Activated T-helper 2 cell treated with anti-CD3 and anti-CD28 coated beads, Interferon-gamma antibody, Interleukin-2, Interleukin-4, amounts not matched to agents 10 μg/mL and 5 μg/mL and 100 μg/mL, durations not matched to agents 14 hours and 24 hours and 36 hours (primary cell): ENCODE measurements around the gene MVB12B. TPM values are rescaled to one million over a fixed set of nuclear protein-coding genes. Genes with fewer than 3 reads are reported as not detected.

Experiments used
- DNase-seq: peaks from one replicate; pipeline ENCODE4 v3.0.0; 2021; ENCODE audit warnings: low spot score
- H3K27ac Mint-ChIP-seq: one replicate; pipeline ENCODE4 v1.8.0; 2021; ENCODE audit warnings: mixed read lengths
- H3K27me3 Mint-ChIP-seq: one replicate; pipeline ENCODE4 v1.8.0; 2021; ENCODE audit warnings: low read depth, mixed read lengths
- H3K36me3 Mint-ChIP-seq: one replicate; pipeline ENCODE4 v1.8.0; 2021; ENCODE audit warnings: low read depth, mixed read lengths
- H3K4me1 Mint-ChIP-seq: one replicate; pipeline ENCODE4 v1.8.0; 2021; ENCODE audit warnings: low read depth, mixed read lengths
- H3K4me3 Mint-ChIP-seq: one replicate; pipeline ENCODE4 v1.8.0; 2021; ENCODE audit warnings: low read depth, mild to moderate bottlenecking, moderate library complexity, mixed read lengths
- H3K9me3 Mint-ChIP-seq: one replicate; pipeline ENCODE4 v1.8.0; 2021; ENCODE audit warnings: mixed read lengths
- intact Hi-C: fragments of 100-400 bp; cut with micrococcal nuclease; formaldehyde crosslinking; loops from one replicate; pipeline ENCODE4 v1.15.1; 2023
- total RNA-seq: library from RNA; stranded (reverse); gene quantifications from 2 replicates; pipeline ENCODE4 v1.2.3, GENCODE V29; 2022

The MVB12B gene
- total RNA-seq, 1 donor from 2014 or later, result 0.50 TPM

DNA sequence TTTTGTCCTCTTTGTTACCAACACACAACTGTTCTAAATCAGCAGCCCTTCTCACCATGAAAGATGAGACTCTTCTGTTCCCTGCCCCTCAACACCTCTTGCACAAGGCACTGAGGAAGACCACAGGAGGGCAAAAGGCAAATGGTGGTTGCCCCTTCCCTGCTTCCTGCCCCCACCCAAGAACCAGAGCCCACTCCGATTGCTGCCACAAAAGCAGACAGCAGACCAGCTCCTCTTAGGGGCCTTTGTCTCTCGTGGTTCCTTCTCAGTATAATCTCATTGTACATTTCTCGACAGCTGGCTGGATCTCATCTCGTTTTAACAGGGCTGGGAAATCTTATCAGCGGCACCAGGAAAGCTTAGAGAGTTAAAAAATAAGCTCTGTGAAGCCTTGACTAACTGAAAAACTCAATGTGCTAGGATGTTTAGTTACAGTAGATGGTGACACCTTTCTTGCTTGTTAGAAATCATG is 1.1 kb downstream of the MVB12B start:
- Mint-ChIP-seq H3K4me1 (peaks cover 4% of the 10 kb centered on the region), H3K27me3 (peaks cover 66% of the 10 kb centered on the region), H3K9me3 (peaks cover 15% of the 10 kb centered on the region), H3K36me3 (peaks cover 3% of the 10 kb centered on the region), H3K27ac (no peak overlapping the region), H3K4me3 (peak overlapping the region; percentile 61)
- intact Hi-C loops, result loop anchor here (5.0 kb wide), 1 partner anchor 70 kb away; no protein-coding TSS in a partner anchor
- DNase-seq, result no peak

DNA sequence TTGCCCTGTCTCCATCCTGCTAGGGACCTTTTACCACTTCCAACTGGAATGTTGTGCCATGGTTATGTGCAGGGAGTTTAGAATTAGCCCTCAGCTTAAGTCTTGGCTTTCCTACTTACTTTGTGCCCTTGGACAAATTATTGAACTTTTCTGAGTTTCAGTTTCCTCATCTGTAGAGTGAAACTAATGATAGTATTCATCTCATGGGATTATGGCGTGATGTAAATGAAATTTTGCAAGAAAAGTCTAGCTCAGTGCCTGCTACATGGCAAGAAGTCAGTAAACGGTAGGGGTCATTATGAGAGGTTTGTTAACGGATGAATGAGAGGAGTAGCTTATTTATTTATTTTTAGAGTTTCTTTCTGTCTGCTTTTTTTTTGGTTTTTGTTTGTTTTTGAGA is 1.8 kb downstream of the MVB12B start:
- Mint-ChIP-seq H3K4me1 (peaks cover 4% of the 10 kb centered on the region), H3K9me3 (peaks cover 12% of the 10 kb centered on the region), H3K27me3 (peaks cover 64% of the 10 kb centered on the region), H3K4me3 (peak overlapping the region; percentile 61), H3K27ac (no peak overlapping the region), H3K36me3 (peaks cover 3% of the 10 kb centered on the region)
- no peak for DNase-seq
- intact Hi-C loops, result loop anchor here (5.0 kb wide), 1 partner anchor 69 kb away; no protein-coding TSS in a partner anchor

DNA sequence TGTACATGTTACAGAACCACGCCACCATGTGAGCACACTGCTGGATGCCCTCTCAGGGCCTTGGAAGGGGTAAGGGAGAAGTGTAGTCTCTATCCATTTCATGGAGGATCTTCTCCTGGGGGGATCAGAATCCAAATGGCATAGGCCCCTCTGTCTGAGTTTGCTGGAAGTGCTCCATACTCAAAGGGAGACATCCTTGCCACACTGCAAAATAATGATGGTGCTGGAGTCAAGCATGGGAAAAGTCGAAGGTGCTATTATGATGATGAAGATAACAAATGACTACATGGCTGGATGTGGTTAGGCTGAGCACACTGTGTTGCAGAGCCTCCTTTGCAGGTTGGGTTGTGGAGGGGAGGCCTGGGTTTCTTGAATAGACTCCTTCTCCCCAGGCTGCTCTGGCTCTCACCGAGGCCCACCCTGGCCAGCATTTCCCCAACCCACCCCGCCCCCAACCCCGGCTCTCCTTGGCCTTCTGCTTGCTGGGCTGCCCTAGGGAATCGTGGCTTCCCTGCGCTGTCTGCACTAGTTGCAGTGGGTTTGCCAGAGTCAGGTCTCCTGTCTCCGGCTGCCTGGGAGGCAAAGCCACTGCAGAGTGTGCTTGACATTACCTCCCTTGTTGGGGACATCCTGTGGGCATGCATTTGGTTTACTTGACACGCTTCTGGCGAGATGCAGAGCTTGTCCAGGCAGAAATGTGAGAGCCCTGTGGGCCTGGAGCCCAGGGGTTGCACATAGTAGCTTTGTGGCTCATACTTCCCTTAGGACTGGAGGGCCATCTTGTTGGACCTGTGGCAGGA is 3.0 kb downstream of the MVB12B start:
- no peak overlapping the region for H3K27ac Mint-ChIP-seq
- peaks cover 4% of the 10 kb centered on the region for H3K4me1 Mint-ChIP-seq
- no peak for DNase-seq

DNA sequence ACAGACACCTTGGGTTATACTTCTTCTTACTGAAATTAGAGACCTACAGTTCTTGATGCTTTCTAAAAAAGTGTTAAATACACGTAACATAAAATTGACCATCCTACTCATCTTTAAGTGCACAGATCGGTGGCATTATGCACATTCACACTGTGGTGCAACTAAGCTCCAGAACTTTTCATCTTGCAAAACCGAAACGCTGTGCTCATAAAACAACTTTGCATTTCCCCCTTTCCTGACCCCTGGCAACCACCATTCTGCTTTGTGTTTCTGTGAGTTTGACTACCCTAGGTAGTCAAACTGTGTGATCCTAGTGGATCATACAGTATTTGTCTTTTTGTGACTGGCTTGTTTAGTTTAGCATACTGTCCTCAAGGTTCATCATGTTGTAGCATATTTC is 3.9 kb downstream of the MVB12B start:
- H3K4me1 Mint-ChIP-seq, result peaks cover 4% of the 10 kb centered on the region
- no peak overlapping the region for H3K27ac Mint-ChIP-seq
- H3K9me3 Mint-ChIP-seq, result peaks cover 3% of the 10 kb centered on the region
- peaks cover 1% of the 10 kb centered on the region for H3K36me3 Mint-ChIP-seq
- intact Hi-C loops, result no loop called here
- peaks cover 55% of the 10 kb centered on the region for H3K27me3 Mint-ChIP-seq
- no peak overlapping the region for H3K4me3 Mint-ChIP-seq
- no peak for DNase-seq

More for the DNA sequence above, 3.0 kb downstream of the MVB12B start:
- intact Hi-C loops, result loop anchor here (5.0 kb wide), 1 partner anchor 68 kb away; no protein-coding TSS in a partner anchor
- no peak overlapping the region for H3K4me3 Mint-ChIP-seq
- peaks cover 3% of the 10 kb centered on the region for H3K36me3 Mint-ChIP-seq
- H3K9me3 Mint-ChIP-seq, result peaks cover 3% of the 10 kb centered on the region
- peaks cover 59% of the 10 kb centered on the region for H3K27me3 Mint-ChIP-seq

DNA sequence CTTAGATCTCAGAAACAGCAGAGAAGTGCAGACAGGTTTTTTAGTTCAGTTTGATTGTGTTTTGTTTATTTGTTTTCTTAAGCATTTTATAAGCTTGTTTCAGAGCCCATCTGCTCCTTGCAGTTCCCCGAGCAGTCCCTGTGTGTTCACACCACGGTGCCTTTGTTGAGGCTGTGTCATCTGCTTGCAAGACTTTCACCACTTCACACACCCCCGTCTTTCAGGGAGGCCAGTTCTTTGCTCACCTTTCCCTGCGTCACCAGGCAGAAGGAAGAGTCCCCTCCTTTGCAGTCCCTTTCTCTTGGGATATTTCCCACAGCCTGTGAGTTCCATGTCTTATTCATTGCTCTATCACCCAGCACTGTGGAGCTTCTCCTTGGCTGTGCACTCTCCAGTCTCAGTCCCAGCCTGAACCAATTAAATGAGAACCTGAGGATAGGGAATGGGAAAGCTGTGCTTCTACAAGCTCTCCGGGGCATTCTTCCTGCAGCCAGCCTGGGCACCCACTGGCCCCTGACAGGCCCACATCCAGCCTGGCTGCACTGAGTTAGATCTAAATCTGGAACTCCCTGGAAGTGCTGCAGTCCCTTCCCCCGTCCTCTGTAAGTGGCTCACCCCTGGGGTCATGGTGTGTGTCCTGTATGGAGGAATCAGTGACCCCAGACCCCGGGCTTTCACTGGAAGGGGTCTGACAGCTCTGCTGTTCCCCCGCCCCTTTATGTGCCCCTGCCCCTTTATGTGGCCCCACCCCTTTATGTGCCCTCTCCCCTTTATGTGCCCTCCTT is 5.5 kb downstream of the MVB12B start:
- Mint-ChIP-seq H3K36me3 (no peaks in the 10 kb centered on the region), H3K9me3 (no peaks in the 10 kb centered on the region), H3K27me3 (peaks cover 48% of the 10 kb centered on the region), H3K4me1 (peaks cover 4% of the 10 kb centered on the region), H3K27ac (no peak overlapping the region), H3K4me3 (no peak overlapping the region)
- no peak for DNase-seq
- intact Hi-C loops, result no loop called here

DNA sequence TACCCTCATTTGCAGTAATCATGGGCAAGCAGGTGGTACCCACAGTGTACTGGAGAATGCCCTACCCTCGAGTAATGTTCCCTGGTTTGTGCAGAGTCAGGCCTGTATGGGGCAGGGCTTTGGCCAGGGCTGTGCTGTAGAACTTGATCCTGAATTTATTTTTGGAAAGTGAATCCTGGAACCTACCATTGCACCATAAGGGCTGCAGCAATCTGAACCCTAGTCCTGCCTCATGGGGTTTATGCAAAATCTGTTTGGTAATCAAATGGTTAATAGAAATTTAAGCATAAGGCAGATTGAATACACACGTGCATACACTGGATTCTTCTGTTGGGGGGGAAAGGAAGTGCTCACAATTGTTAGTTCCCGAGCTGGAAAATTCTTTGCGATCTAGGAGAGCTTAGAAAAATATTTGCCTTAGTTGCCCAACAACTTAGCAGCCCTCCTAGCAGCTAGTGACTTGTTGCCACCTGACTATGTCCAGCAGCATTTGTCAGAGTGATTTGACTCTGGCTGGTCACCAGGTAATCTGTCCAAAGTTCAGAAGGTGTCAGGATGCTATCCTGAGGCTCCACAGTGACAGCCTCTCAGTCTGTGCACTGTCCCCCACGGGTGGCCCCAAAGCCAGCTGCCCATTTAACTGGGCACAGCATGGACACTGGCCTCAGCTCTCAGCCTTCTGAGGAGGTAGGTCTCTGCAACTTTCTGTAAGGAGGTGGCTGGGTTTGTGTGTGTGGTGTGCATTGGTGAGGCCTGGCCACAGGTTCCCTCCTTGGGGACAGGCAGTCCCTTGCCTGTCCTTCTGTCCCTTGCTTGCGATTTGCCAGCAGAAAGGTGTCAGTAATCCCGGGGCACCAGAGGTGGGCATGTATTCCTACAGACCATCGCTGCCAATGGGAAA is 8.3 kb downstream of the MVB12B start:
- Mint-ChIP-seq H3K36me3 (no peaks in the 10 kb centered on the region), H3K4me3 (no peak overlapping the region), H3K27me3 (peaks cover 28% of the 10 kb centered on the region), H3K9me3 (no peaks in the 10 kb centered on the region), H3K4me1 (peaks cover under 1% of the 10 kb centered on the region), H3K27ac (no peak overlapping the region)
- intact Hi-C loops, result no loop called here
- no peak for DNase-seq

DNA sequence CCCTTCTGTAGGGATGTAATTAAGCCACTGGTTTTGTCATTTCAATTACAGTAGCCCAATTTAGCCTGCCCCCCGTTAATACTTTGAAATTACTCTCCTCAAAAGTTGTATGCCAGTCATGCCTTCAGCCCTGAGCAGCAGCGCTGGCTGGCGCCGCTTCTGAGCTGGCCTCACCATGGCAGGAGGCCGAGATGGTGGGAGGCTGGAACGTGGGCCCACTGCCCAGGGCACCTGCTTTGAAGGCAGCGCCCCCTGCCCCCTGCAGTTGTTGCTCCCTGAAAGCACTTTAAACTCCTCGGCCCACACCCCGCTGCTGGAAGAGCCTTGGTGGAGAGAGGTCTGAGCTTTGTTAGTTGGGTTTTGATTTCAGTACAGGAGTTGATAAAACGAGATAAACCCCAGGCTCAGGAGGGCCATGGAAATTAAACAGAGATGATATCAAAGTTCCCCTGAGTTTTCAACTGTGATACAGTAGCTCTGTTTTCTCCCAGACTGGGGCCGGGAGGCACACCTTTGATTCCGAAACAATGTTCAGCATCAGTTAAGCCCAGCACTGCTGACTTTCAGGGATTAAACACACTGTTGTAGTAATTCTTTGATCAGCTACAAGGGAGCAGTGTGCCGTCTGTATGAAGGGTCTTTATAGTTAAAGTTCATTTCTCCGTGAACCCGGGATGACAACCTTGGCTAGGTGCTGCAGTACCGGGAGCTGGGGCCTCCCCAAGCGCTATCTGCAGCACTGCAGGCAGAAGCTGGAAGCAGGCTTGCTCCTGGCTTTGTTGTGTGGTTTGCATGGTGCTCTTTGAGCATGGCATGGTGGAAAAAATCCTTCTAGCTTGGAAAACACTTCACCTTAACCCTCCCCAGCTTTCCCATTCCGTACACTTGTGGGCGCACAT is 9.5 kb downstream of the MVB12B start:
- H3K27me3 Mint-ChIP-seq, result peaks cover 19% of the 10 kb centered on the region

DNA sequence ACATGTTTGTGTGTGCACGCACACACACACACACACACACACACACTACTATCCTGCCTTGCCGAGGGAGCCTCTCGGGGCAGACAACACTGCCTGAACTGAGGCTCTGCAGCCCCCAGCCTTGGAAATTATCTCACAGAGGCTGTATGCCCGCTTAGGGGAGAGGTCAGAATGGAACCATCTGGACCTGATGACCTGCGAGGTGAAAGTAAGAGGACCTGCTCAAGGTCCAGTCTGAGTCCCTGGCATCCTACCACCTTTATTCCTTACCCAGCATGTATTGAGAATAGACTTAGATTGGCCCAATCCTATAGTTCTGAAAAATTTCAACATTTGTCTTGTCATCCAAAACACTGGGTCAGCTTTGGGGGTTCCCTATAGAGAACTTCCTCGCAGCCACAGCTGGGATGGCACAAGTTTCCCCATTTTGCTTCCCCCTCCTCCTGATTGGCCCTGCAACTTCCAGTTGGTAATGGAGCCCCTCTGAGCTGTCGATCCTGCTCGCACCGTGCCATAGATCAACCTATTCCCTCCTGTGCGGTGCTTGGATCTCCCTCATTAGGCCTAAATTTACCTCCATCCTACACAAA is 10.2 kb downstream of the MVB12B start:
- H3K9me3 Mint-ChIP-seq, result no peaks in the 10 kb centered on the region
- peaks cover 12% of the 10 kb centered on the region for H3K27me3 Mint-ChIP-seq
- no peak overlapping the region for H3K4me3 Mint-ChIP-seq
- no peak overlapping the region for H3K27ac Mint-ChIP-seq
- no peaks in the 10 kb centered on the region for H3K4me1 Mint-ChIP-seq
- no peaks in the 10 kb centered on the region for H3K36me3 Mint-ChIP-seq
- intact Hi-C loops, result no loop called here
- DNase-seq, result no peak

More for the DNA sequence above, 9.5 kb downstream of the MVB12B start:
- Mint-ChIP-seq H3K27ac (no peak overlapping the region), H3K36me3 (no peaks in the 10 kb centered on the region), H3K4me3 (no peak overlapping the region), H3K9me3 (no peaks in the 10 kb centered on the region), H3K4me1 (no peaks in the 10 kb centered on the region)
- no peak for DNase-seq
- intact Hi-C loops, result no loop called here

DNA sequence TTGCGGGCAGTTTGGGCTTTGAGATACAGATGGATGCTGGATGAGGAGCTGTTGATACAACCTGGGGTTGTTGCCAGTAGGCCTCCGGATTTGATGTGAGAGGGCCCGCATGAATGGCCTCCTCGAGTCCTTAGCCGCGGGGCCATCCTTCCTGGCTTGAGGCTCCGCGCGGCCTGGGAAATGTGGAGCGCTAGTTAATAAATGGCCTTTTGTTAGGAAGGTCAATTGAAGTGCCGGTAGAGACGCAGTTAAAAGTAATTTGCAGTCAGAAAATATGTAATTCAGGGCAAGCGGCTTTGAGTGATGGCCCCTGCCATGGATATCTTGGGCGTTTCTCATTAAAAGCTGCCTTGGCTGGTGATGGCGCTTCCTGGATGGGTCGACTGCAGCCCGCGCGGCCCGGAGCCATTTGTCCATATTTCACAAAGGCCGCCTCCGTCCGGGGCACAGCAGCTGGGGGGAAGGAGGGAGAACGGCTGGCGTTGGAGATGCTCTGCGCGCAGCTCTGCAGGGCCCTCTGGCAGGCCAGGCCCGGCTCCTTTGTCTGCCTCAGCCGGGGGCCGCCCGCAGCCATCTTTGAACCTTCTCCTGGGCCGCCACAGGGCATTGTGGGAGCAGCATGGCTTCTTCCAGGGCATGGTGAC is 11.2 kb downstream of the MVB12B start:
- Mint-ChIP-seq H3K36me3 (no peaks in the 10 kb centered on the region), H3K9me3 (no peaks in the 10 kb centered on the region), H3K4me1 (no peaks in the 10 kb centered on the region), H3K27ac (no peak overlapping the region), H3K4me3 (no peak overlapping the region), H3K27me3 (peaks cover 5% of the 10 kb centered on the region)
- DNase-seq, result no peak
- intact Hi-C loops, result no loop called here

DNA sequence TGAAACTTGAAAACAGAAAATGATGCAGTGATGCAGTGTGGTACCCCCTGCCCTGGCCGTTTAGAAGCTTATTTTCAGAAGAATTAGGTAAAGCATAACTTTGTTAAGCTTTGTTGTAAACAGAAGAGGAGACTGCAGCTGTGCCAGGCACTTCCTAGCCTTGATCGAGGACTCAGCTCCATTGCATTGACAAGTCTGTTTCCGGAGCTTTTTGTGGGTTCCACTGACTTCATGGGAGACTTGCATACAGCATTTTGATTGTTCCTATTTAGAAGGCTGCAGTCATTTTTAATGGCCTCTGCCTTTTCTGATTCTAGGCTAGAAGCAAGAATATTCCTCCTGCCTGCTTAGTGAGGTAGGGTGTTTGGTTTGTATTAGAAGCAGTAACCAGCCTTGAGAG is 12.3 kb downstream of the MVB12B start:
- peaks cover 3% of the 10 kb centered on the region for H3K27me3 Mint-ChIP-seq
- intact Hi-C loops, result no loop called here
- no peaks in the 10 kb centered on the region for H3K4me1 Mint-ChIP-seq
- no peak overlapping the region for H3K27ac Mint-ChIP-seq
- no peak overlapping the region for H3K4me3 Mint-ChIP-seq
- no peak for DNase-seq
- H3K9me3 Mint-ChIP-seq, result no peaks in the 10 kb centered on the region
- H3K36me3 Mint-ChIP-seq, result no peaks in the 10 kb centered on the region

DNA sequence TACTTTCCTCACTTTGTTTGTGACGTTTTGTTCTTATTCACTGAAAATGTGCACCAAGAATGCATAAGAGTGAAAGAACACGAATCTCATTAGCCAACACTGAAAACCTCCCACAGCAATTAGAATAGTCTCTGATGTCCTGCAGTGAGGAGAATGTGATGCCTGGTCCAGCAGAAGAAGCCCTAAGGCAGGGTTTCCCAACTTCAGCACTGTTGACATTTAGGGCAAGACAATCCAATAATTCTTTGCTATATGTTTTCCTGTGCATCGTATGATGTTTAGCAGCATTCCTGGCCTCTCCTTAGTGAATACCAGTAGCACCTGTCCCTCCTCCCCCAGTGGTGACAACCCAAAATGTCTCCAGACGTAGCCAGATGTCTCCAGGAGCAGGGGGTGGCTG is 14.8 kb downstream of the MVB12B start:
- Mint-ChIP-seq H3K27me3 (peaks cover 7% of the 10 kb centered on the region), H3K4me1 (no peaks in the 10 kb centered on the region), H3K4me3 (no peak overlapping the region), H3K36me3 (no peaks in the 10 kb centered on the region), H3K27ac (no peak overlapping the region), H3K9me3 (no peaks in the 10 kb centered on the region)
- intact Hi-C loops, result no loop called here
- no peak for DNase-seq
